HG02884 (cell line): Measurements from ENCODE around the gene MAML3.

Experiments used
- ATAC-seq: cut with Tn5 transposase; IDR thresholded peaks from one replicate; pipeline ENCODE4 v1.9.1; 2021; ENCODE audit warnings: mild to moderate bottlenecking, moderate library complexity; ENCODE audit not compliant: unreplicated experiment

The MAML3 gene

DNA sequence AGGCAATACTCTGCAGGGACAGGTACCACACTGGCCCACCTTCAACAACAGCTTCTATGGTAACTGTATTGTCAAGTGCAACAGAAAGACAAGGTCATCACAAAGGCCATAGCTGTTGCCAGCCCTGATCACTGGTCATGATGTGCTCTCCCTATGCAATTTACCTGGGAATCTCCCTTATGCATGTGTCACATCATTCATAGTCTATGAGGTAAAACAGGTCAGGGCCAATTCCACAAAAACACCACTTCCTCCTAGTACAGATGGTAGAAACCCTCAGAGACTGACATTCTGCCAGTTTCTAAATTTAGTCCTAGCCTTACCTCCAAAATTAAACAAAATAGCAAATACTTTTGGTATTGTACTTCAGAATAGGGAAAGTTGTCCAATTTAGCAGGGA lies 355.5 kb downstream of the MAML3 start:
- ATAC-seq: no peak

DNA sequence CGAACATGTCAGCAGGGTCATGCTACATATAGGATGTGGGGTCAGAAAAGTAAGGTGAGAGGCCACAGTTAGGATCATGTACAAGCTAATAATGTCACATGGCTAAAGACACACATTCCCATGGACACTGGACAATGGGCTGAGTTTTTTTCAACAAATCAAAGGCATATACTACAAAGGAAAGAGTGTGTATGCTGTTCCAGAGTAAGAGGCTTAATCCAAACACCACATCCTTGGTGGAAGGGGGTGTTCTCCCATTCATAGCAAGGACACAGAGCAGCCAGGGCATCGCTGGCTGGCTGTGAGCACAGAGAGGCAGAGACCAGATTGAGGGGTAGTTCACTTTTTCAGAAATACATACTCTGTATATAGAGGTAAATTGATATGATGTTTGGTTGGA lies 356.7 kb downstream of the MAML3 start:
- no peak for ATAC-seq

DNA sequence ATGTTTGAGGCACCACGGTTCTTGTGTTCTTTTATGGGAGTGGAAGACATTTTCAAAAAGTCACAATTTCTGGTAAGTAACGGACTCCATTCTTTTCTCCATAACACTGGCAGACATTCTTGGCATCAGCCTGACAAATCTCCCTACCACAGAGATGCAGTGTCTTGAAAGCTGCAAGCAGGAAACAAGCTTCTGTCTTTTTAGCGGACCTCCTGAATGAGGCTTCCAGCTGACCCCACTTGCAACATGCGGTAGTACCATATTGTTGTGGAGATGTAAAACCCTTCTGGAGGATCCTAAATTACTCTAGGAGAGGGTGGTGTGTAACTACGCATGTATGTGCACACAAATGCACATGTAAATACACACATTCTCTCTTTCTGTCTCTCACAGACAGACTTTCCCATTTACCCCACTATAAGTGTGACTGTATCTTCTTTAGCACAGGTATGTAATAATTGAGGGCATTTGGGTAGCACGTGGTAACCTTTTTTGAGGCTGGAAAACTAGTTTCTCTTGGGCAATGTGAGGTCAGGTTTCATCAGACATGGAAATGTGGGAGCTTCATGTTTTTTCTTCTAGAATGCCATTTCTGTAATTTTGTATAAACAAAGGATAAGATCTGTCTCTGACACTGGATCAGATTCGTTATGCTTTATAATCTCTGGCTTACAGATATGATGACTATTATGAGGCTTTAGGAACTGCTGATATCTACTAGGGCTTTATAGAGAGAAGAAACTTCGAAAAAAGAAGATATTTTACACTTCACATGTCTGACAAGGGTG lies 358.3 kb downstream of the MAML3 start:
- no peak for ATAC-seq

DNA sequence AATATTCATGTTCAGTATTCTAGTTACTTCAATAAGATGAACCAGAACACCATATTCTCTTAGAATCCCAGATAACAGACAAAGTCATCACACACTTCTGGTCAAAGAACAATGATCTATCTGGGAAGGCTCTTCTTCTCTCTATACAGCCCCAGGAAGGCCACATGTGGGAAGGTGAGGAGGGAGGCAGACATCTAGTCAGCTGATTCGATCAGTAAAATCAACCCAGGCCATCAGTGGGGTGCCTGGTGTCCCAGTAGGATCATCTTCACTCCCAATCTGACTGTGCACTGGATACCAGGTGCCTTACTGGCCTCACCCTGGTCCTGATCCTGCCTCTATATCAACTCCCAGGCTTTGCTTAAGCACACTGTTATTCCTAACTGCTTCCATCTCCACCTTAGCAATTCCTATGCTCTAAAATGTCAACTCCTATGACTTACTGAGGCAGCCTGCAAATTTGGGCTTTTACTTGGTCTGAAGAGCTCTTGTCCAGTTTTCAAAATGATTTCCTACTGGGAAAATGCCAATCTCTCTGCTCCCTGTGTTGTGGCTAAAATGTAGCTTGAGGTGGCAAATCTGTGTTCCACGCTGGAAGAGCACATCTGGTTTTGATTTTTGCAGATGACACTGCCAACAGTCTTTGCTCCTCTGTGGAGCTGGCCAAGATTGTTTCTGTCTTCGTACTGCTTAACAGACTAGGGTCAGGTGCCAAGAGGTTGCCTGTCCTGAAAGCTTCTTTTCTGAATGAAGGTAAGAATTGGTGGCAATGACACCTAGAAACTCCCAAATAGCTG lies 359.6 kb downstream of the MAML3 start:
- ATAC-seq: no peak

DNA sequence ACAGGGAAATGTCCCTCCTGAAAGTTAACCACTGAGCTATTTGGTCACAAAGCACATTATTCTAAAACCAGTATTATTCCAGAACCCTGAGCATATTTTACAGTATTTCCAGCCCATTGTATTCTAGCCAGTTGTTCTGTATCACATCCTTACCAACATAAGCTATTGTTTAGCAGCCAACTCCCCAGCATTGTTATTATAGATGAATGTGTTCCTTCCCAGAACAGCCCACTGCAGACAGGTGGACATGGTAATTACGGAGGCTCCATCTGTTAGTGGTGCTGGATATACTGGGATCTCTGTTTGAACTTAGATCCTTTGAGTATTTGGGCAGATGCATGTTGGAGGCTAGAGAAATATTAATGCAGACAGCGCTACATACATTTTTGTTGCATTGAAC lies 362.3 kb downstream of the MAML3 start:
- ATAC-seq: no peak

DNA sequence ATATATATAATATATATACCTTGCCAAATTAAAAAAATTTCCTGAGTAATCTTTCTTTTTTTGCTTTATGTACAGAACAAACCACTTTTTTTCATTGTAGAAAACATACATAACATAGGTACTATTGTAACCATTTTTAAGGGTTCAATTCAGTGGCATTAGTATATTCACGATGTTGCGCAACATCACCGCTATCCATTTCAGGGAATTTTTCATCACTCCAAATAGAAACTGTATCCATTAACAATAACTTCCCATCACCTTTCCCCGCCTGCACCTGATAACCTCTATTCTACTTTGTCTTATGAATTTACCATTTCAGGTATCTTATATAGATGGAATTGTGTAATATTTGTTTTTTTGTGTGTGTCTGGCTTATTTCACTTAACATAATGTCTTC lies 363.7 kb downstream of the MAML3 start:
- ATAC-seq: no peak

DNA sequence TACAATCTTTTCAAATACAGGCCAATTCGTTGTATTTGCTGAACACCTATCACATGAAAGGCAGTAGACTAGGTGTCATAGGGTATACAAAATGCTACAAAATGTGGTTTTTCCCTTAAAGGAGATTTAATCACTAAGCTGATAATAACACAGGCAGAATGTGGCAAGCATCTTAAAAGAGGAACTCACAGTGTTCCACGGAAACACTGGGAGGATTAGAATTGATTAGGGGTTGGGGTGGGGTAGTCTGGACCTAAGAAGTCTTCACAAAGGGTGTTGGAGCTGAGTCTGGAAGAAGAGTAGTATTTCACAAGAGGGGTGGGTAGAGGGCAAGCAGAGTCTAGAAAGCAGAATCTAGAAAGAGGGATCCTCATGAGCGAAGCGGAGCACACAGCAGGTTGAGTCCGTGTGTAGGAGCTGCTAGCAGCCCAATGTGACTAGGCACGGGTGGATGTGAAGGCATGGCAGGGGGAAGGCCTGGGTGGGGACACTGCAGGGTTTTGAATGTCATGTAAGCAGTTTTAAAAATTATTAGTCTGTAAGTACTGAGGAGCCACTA lies 364.8 kb downstream of the MAML3 start:
- ATAC-seq: no peak

DNA sequence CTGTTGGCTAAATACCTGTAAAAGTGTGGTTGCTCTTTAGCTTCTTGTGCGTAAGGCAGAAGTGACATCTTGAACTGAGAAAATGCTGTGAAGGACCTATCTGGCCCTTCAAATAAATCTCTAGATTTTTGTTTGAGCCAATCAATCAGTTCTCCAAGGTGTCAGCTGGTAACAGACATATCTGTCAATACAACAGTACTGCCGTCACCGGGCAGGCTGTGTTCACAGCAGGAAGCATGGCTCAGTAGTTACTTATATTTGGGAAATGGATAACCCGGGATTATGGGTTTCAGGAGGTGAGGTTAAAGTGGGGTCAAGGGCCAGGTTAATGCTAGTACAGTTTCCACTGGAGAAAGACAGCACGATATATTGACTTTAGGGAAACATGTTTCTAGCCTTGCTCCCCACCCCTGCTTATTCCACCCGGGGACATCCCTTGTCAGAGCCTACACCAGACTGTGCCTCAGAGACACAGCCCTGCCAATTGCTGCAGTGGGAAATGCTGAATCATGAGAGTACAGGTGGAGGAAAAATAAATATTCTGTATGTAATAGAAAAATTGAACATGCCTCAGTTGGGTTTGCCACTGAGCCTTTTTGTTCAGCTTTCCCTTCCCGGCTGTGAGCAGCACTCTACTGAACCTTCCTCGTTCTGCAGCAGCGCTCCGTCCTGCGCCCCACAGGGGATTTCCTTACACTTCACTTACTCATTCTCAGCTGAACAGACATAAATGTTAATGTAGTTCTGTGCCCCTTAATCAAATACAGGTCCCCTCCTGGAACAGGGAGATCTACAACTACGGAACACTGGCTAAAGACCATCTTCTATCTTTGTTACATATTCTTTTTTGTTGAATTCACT lies 367.3 kb downstream of the MAML3 start:
- ATAC-seq: no peak

DNA sequence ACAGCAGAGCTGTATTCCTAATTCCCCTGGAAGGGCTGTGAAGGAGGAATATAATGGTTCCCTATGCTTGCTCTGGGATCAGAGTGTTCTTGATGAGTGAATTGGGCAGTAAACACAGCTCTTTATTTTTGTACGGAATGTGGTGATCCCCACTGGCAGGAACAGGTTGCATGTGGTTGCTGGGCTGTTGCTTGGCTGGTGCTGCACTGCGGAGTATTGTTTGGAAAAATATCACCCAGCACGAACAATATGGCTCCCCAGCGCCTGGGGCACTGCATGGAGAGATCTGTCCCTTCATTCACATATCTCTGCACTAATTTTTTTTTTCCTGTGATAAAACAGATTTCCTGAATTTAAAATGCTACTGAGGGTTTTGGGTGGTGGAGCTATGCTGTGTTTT lies 368.6 kb downstream of the MAML3 start:
- no peak for ATAC-seq

DNA sequence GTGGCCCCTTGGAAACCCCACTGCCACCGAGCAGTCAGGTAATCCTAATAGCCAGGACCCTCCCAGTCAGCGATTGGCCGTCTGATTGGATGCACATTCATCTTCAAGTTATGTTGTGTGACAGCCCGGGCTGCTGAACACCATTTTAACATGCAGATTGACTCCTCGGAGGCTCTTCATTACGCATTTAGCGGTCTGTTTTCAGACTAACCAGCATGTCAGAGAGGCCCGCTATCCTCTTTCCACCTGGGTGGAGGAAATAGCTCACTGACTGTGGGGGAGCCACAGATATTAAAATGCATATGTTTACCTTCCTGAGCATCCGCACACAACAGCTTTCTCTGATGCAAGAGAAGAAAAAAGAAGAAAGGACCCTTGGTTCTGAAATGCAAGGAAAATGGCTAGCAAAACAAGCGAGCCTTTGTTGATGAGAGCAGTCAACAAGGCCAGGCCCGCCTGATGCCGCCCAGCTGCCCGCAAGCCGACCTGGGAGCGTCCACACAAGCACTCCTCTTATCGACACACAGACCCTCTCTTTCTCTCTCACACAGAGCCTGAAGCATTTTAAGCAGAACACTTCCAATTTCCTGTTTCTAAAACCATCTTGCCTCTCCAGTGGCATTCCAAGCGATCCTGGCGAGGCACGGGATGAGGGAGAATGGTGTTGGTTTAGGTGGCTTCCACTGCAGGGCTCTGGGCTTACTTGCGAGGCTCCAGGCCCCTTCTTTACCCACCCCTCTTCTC lies 370.1 kb downstream of the MAML3 start:
- ATAC-seq: no peak

DNA sequence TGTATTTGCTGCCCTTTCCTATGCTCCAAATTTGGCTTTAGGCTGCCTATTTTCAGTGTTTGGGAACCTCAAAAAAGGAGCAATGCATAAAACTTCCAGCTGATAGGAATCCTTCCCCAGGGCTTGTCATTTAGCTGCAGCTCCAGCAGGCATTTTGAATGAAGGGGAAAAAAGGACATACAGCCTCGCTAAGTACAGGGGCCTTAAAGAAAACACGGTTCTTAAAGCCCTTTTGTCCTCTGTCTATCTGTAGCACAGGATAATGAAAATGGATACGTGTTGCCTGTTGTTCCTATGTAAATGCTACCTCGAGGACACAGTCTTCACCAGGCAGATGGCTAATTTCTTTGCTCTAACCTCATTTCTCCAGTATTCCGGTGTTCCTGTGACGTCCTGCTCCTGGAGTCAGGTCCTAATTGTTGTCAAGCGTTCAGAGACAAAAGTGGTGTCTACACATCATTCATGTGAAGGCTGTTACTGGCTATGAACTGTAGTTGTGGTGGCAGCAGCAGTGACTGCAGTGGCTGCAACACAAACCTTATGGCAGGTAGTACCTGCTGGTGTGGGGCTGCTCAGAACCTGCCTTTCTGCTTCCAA lies 371.0 kb downstream of the MAML3 start:
- ATAC-seq: no peak

DNA sequence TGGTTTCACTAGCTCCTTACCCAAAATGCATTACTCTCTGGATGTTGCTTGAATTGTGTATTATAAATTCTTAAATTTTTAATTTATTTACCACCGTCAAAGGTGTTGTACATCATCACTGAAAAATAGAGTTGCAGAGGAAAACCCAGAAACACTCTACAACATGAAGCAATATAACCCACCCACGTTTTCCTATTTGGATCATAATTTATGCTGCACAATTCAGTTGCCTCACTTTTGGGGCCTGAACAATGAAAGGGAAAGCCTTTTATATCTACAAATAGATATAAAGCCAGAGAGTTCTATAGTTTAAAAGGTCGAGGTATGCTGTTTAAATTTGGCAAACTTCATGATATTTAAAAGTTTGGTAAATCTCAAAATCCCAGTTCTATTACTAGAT lies 372.9 kb downstream of the MAML3 start:
- no peak for ATAC-seq

DNA sequence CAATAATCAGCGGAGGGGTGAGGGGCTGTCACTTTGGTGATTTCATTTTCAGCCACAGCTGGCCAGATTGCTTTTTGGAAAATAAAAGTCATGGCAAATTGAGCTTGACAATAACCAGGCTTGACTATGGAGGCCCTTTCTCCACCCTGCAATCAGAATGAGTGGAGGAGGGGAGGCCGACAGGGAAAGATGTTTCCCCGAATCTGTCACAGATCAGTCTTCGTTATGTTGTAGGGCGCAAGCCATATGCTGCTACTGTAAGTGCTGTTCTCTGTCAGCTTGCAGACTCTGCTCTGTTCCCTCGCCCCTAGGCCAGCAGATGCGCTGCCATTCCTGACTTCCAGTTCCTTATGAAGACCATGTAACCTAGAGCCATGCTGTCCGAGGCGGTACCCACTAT lies 374.3 kb downstream of the MAML3 start:
- no peak for ATAC-seq

DNA sequence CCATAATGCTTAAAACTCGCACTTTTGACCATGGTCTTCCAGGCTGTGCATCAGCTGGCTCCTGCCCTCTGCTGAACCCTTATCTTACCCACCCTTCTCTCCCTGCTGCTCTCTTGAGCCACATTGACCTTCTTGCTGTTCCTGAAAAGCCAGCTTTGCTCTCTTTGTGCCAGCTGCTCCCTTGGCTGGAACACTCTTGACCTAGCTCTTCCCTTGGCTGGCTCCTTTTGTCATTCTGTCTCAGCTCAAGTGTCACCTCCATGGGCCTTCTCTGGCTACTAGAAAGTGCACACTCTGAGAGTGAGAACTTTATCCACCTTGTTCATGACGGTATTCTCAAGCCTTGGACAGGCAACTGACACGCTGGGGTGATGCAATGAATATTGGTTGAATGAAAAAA lies 376.2 kb downstream of the MAML3 start:
- ATAC-seq: no peak

DNA sequence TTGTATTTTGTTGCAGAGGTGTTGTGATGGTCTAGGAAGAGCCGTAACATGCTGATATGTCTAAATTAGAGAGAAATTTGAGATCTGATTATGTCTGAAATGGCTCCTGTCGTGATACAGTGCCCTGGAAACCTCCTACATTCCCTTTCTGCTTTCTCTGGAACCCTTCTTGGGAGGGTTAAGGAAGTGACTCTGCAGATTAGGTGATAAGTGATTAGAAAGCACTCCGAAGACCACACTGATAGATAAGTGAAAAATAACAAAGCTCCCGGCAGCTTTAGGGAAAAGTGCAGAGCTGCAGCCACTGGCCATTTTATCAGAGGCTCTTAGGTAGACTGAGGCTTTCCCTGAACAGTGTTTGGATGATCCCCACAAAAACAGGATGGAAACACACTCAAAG lies 377.7 kb downstream of the MAML3 start:
- ATAC-seq: no peak

DNA sequence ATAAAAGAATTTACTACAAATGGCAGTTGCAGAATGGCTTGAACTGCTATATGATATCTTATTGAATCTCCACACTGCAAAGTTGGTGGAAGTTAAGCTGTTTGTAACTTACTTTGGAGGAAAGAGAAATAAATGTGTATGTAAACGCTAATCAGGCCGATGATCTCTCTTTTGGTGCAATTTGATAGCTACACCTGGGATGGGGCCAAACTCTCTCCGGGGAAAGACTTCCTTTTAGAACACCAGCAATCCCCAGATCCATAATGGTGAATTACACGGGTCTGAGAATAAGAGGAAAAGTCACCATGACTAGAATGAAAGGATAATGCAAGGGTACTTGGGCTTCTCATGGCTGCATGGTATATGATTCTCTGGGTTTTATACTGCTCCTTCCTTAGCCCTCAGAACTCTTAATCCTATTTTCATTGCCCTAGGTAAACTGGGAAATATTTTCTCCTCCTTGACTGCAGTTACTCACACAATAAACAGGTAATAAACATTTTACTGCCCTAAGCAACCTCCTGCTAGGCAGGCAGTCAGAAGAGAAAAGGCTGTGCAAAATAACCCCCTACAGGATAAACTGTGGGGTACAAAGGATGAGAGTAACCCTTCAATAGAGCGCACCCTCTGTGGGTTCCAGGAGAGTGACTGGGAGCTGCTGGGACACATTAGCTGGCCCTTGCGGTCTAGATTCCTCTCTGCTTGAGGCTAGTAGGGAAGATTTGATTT lies 379.1 kb downstream of the MAML3 start:
- no peak for ATAC-seq

DNA sequence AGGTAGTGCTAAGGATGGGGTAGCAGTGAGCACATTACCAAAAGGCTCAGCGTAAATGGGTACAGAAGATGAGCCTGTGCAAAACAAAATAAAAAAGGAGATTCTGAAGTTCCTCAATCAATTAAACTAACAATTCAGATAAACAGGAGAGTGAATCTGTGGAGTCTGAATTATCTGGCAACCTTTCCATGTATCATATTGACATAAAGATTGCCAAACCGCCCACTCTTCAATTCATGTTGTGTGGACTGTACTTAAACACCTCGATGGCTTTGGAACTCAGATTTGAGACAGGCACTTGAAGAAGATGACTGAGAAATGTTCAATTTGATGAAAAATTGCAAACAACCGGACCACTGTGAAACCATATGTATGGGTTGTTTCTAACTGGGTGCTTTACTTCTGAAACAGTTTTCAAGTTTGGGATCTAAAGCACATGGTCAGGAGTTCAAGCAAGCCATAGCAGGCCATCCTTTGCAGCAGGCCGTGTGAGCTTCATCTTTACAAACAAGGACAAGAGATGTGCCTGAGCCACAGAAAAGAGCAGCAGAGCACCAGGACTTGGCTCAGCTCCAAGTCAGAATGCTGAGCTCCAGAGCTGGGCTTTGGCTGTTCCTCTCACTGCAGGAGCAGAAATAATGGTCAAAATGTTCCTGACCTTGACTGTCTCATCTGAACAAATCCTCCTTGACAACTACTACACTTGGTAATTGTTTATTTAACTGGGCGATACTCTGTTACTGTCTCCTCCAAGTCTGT lies 380.2 kb downstream of the MAML3 start:
- ATAC-seq: no peak

DNA sequence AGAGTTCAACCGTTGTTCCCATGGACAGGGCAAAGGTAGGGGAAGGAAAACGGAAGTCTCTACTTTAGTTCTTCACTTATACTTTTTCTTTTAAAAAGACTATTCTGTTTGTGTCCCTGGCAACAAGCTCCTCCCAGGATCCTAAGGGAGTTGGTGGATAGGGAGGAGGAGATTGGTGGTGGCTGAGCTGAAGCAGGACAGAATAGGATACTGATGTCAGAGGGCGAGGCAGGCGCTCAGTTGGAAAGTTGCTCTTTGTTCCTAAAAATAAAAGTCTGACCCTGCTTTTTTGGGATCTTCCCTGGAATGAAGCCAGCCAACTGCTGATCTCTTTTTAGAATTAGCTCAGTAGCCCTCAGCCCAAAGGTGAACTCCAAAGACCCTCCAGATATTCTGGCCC lies 383.6 kb downstream of the MAML3 start:
- ATAC-seq: no peak

DNA sequence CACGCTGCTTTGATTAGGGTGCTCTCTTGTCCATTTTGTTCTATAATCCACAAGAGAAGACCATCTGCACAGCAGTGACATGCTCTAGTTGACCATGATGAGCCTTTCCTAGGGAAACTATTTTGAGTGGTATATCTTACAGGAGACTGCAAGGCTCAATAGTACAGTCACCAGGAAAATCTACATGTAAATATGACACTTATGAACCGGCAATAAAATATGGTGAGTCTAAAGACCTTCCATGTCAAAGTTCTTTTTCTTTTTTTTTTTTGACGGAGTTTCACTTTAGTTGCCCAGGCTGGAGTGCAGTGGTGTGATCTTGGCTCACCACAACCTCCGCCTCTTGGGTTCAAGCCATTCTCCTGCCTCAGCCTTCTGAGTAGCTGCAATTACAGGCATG lies 384.6 kb downstream of the MAML3 start:
- no peak for ATAC-seq
